Measurements from ENCODE around the gene AK8.

Gene AK8

GRCh38 chr9:132857616-132858342 is 20.3 kb downstream of the AK8 start:
- DNase-seq = no peak

DNA sequence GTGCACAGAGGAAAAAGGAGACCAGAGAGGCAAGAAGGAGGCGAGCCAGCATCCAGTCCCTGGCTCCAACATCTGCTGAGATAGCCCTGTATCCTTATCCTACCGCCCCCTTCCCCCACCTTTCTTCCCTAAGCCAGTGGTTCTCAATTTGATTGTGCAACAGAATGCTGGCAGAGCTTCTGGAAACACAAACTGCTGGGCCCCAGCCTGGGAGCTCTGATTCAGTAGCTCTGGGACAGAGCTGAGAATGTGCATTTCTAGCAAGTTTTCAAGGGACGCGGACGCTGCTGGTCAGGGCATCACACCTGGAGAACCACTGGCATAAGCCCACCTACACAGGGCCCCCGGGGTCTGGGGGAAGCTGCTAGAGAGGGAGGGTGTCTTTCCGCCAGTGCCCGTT is 21.1 kb downstream of the AK8 start:
- DNase-seq = no peak

DNA sequence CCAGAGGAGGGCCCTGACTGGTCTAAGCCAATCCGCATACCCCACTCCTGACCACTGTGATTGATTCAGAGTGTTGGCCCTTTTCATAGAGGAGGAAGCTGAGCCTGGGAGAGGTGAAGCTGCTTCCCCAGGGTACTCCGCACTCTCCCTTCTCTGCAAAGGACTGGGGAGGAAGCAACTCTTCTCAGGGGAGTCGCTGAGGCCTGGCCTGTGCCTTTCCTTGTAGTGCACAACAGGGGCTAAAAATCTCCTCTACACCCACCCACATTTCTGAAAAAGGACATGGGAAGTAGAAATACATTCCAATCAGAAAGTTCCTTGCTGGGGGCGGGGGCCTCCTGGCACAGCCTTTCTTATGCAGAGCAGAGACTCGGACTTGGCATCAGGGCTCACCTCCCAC is 22.2 kb downstream of the AK8 start:
- DNase-seq = no peak

DNA sequence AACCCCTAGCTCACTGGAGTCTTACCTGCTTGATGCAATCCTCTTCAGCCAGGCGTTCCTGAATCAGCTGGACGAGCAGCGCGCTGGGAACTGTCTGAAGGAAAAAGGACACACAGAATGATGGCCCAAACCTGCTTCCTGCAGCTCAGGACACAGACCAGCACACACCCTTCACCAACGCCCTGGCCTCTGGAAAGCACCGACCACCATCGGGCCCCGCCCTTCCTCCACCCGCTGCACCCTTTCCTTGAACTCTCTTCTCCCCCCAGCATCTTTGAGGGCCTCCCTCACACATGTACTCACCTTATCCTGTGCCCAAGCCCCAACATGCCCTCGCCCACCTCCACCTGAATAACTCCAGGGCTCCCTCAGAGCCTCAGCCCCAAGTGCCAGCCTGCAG is 23.3 kb downstream of the AK8 start:
- no peak for DNase-seq

GRCh38 chr9:132853482-132853881 is 24.6 kb downstream of the AK8 start:
- no peak for DNase-seq

GRCh38 chr9:132849185-132849706 is 28.8 kb downstream of the AK8 start:
- DNase-seq = peak; percentile 3

GRCh38 chr9:132846918-132847515 is 31.1 kb downstream of the AK8 start:
- no peak for DNase-seq

GRCh38 chr9:132846109-132846917 is 31.8 kb downstream of the AK8 start:
- DNase-seq = no peak

- DNase-seq = no peak
Measured at GRCh38 chr9:132842124-132843044, 35.7 kb downstream of the AK8 start.

DNA sequence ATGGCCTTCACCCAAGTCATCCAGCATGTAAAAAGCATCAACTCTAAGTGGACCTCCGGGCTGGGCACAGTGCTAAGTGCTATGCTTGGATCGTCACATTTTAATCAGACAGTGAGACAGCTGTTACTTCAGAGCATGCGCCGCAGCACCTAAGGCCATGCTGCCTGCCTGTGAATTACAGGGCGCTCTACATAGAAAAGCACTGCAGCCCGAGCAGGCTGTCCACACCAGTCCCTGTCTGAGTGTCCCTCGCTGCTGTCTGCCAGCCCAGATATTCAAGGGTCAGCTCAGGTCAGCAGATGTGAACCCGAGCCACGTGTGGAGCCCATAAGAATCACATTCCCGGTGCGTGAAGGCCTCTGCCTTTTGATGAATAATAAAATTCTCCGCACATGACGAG is 37.1 kb downstream of the AK8 start:
- DNase-seq = no peak

DNA sequence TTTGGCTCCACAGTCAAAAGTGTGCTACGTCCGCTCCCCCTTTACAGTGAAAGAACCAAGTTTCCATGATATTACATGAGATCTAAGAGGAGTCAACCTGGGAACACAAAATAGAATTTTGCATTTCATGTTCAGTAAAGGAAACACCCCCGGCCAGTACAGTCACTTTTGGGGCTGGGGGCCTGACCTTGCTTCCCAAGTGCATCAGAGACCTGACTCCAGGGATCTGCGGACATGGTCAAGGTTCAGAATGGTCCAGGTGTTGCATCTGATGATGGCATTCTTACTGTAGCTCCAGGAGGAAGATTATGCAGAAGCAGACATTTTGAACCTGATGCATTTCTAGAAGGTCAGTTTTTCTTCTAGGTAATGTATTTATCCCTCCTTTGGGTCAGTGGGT is 39.8 kb downstream of the AK8 start:
- no peak for DNase-seq

GRCh38 chr9:132837501-132838286 is 40.4 kb downstream of the AK8 start:
- no peak for DNase-seq

DNA sequence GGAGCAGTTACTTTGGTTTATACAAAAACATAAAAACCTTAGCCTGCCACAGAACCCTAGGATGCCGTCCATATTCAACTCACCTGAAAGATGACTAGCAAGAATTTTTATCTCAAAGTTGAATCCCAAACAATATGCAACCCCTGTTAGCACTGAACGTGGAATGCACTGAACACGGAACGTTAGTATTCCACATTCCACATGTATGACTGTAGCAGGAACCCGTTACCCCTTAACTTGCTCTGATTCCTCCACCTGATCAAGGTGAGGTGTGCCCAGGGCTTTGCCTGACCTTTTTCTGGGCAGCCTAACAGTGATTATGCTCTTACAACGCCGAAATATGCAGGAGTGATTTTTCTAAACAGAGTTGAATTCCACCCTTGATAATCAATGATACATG is 43.7 kb downstream of the AK8 start:
- DNase-seq = no peak

DNA sequence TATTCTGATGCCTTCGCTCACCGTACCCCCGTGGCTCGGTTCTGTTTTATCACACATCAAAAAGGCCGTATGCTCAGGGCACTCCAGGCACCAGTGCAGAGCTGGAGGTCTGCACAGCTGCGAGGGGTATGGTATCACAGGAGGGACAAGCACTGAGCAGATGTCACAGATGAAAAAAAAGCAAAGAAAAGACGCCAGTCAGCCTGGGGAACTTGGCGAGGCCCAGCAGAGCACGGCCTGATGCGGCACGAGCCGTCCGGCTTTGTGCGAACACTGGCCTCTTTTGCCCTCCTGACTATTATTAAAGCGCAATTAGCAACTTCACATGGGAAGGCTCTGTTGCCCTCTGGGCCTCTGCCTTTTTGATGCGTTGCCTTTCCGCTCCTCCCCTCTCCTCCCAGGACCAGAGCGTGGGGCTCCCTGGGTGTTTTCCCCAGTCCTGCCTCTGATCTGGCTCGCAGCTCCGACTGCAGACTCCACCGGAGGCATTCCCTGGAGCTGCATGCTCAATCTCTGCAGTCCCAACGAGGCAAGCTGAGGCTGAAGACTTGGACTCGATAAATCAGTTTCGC is 44.4 kb downstream of the AK8 start:
- DNase-seq = no peak

DNA sequence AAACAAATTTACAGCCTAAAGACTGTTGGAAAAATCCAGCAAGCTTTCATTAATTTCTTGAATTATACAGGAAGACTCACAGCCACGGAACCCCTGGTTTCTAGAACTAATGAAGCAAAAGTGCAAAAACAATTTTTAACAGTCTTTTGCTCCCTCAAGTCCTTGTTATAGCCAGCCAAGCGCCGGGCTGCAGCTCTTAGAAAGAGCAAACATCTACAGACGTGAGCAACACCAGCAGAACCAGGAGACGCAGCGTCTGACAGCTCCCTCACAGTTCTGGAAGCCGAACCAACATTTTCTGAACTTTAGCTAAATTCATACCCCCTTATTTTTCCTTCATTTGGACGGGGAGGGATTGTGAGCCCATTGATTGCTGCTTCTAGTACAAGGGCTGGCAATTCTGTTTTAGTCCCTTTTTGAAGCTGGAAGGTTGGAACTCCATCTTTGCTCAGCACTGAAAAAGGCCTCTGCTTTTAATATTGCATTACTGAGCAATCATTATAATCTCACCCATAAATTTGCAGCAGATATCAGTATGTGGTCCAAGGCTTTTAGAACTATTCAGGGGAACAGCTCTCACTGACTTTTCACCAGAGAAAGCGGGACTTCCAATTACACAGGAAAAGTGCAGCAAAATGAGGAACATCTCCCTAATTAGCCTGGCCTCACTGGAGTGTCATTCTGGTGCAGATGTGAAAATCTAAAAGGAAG is 45.8 kb downstream of the AK8 start:
- no peak for DNase-seq

GRCh38 chr9:132828201-132828770 is 49.8 kb downstream of the AK8 start:
- DNase-seq = no peak

DNA sequence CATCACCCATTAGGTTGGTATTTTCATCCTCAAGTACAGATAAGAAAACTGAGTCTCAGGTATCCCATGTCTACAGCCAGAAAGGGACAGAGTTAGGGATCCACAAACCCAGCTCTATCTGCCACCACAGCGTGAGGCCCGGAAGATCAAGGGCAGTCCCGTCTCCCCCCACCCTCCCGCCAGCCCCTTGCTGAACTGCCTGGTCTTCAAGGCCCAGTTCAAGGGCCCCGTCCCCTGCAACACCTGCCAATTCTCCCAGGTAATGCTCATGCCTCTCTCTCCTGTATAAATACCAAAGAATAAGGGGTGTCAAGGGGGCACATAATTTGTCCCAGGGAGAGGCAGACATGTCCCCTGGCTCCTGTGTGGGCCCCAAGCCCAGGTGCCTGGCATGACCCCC is 50.7 kb downstream of the AK8 start:
- no peak for DNase-seq

GRCh38 chr9:132826621-132827365 is 51.3 kb downstream of the AK8 start:
- DNase-seq = no peak

DNA sequence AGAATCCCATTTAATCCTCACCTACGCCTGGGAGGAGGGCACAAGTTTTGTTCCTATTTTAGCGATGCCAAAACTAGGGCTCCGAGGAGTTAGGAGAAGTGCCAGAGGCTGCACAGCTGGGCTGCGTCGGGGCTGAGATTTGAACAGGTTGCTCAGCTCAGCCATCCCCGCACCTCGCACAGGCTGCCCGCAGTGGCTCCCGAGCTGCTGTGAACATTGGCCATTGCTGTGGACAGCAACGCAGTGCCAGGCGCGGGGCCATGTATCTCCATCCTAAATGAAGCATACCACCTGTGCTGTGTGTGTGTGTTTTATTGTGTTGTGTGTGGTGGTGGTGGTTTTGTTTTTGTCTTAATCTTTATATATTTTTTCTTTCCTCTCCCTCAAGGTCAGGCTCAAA is 52.0 kb downstream of the AK8 start:
- DNase-seq = no peak

- DNase-seq = no peak
Measured at GRCh38 chr9:132825430-132825829, 52.7 kb downstream of the AK8 start.

All from CD4-positive, alpha-beta T cell treated with Interleukin-6 for 4 hours (primary cell).